CD4-positive, alpha-beta T cell treated with Interleukin-1 beta for 1 hour (primary cell): Measurements from ENCODE around the gene ME2.
"Not testable (repeated sequence)": the region's sequence is repeated elsewhere in the genome, so short reads cannot be mapped to it uniquely, and the experiment has no call there.

Experiments used
- DNase-seq, 2 donors: peaks; one replicate each; pipeline ENCODE4 v3.0.0-alpha.2; 2020 to 2022

ME2 gene

DNA sequence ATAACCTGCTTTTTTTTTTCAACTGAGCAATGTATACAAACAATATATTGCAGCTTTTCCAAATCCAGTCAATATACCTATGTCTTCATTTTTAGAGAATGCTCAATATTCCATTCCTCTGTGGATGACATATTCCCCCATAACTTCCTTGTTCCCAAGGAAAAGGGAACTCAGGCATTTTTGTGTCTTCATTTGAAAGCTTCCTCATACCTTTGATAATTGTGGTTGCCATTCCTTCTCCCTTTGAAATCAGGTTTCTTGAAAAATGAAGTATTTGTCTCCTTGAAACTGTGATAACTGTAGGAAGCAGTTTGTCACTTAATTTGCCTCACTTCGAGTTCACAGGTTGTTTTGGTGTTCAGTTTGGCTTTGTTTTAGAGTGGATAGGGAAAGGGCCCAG lies 102.5 kb downstream of the ME2 start:
- no peak for DNase-seq

GRCh38 chr18:50982086-50982801 lies 103.3 kb downstream of the ME2 start:
- no peak for DNase-seq

- DNase-seq, result no peak
Measured at GRCh38 chr18:50982802-50983179, 103.9 kb downstream of the ME2 start.

- no peak for DNase-seq
Measured at GRCh38 chr18:50986360-50987087, 107.6 kb downstream of the ME2 start.

GRCh38 chr18:50987261-50987660 lies 108.3 kb downstream of the ME2 start:
- DNase-seq, result no peak

- no peak for DNase-seq
Measured at GRCh38 chr18:50989711-50990110, 110.8 kb downstream of the ME2 start.

DNA sequence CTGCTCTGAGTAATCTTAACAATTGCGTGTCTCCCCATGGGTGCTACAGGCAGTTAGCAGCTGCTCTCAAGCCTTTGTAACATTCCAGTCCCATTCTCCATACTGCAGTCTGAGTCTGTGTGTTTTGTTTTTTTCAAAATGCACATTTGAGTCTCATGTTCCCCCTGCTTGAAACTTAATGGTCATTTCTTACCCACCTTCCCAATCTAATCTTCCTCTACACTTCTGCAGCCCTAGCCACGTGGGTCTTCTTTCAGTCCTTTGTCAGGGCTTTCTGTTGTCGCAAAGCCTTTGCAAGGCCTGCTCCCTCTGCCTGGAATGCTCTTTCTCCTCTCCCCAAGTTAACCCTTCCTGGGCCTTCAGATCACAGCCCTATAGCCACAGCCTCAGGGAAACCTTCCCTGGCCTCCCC lies 113.4 kb downstream of the ME2 start:
- no peak for DNase-seq

DNA sequence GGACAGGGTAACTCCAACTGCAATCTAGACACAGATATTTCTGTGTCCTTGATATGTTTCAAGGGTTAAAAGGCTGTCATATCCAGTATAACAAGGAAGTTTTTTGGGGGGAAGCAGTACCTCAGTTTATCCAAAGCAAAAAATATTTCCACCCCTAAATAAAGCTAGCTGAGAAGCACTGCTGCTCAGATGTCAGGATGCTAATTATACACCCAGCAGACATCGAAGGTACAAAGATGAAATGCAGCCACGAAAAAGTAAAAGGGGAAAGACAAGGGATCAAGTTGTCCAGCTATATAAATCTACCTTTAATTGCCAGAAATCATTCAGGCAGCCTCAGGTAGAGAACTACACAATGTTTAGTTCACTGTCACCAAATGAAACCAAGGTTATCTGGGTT lies 115.1 kb downstream of the ME2 start:
- DNase-seq, result no peak

GRCh38 chr18:51003174-51003573 lies 124.3 kb downstream of the ME2 start:
- DNase-seq, result not testable (repeated sequence)
